BLaER1 treated with 17β-estradiol and CSF1 and Interleukin-3, amounts not matched to agents 10 nM and 100 nM (cell line): ENCODE data around the gene KCNE1.

ENCODE experiments used
- H3K27ac ChIP-seq, 11 experiments: shearing (Covaris generic); formaldehyde crosslinking; 2 replicates each; pipeline ENCODE4 v1.8.1; 2022
- H3K27me3 ChIP-seq, 11 experiments: shearing (Covaris generic); formaldehyde crosslinking; 2 replicates each; pipeline ENCODE4 v1.8.1; 2022
- H3K36me3 ChIP-seq, 11 experiments: shearing (Covaris generic); formaldehyde crosslinking; 2 replicates each; pipeline ENCODE4 v1.8.1; 2022
- H3K4me1 ChIP-seq, 10 experiments: shearing (Covaris generic); formaldehyde crosslinking; 2 replicates each; pipeline ENCODE4 v1.8.1; 2022
- H3K4me2 ChIP-seq, 11 experiments: shearing (Covaris generic); formaldehyde crosslinking; 2 replicates each; pipeline ENCODE4 v1.8.1; 2022
- H3K4me3 ChIP-seq, 10 experiments: shearing (Covaris generic); formaldehyde crosslinking; 2 replicates each; pipeline ENCODE4 v1.8.1; 2022
- H3K9ac ChIP-seq, 11 experiments: shearing (Covaris generic); formaldehyde crosslinking; 2 replicates each; pipeline ENCODE4 v1.8.1; 2022
- H3K9me3 ChIP-seq, 11 experiments: shearing (Covaris generic); formaldehyde crosslinking; replicated peaks in 1 of 11; 2 replicates each; pipeline ENCODE4 v1.8.1; 2022
- H4K20me1 ChIP-seq, 11 experiments: shearing (Covaris generic); formaldehyde crosslinking; 2 replicates each; pipeline ENCODE4 v1.8.1; 2022
- Cebpa-rat ChIP-seq, 11 experiments: shearing (Covaris generic); IDR thresholded peaks; 2 replicates each; pipeline ENCODE4 v1.8.1; 2022

The KCNE1 gene

GRCh38 chr21:34513129-34513675 lies 1.2 kb upstream of the KCNE1 start:
- no peaks in the 10 kb centered on the region for H4K20me1 ChIP-seq
- peak overlapping the region in 2 of 11 experiments; percentile 61 to 72; a peak in 2 of 22 replicates for H3K4me2 ChIP-seq
- peaks cover 0 to 15% (median 12%) of the 10 kb centered on the region in 11 experiments; a peak in 12 of 22 replicates for H3K36me3 ChIP-seq
- TF ChIP-seq Cebpa-rat (IDR thresholded peaks at IDR 0.05): no peak
- no peak overlapping the region for H3K9ac ChIP-seq
- H3K4me1 ChIP-seq: peaks cover 0 to 21% (median 5%) of the 10 kb centered on the region in 10 experiments; a peak in 11 of 20 replicates
- H3K4me3 ChIP-seq: no peak overlapping the region
- H3K27ac ChIP-seq: no peak overlapping the region
- no peaks in the 10 kb centered on the region for H3K9me3 ChIP-seq
- no peaks in the 10 kb centered on the region for H3K27me3 ChIP-seq

GRCh38 chr21:34511181-34511580 lies 829 bp downstream of the KCNE1 start:
- H3K27ac ChIP-seq: 0 out of 22 replicates have a peak overlapping the region, but pooled peaks of 1 of the 11 experiments have one; percentile 48
- H3K27me3 ChIP-seq: no peaks in the 10 kb centered on the region
- no peaks in the 10 kb centered on the region for H4K20me1 ChIP-seq
- H3K4me3 ChIP-seq: no peak overlapping the region
- peaks cover 0 to 4% (median 0%) of the 10 kb centered on the region in 11 experiments; a peak in 1 of 22 replicates for H3K36me3 ChIP-seq
- H3K9ac ChIP-seq: no peak overlapping the region
- no peaks in the 10 kb centered on the region for H3K9me3 ChIP-seq
- TF ChIP-seq Cebpa-rat (IDR thresholded peaks at IDR 0.05): no peak
- H3K4me1 ChIP-seq: peaks cover 0 to 21% (median 5%) of the 10 kb centered on the region in 10 experiments; a peak in 11 of 20 replicates
- H3K4me2 ChIP-seq: peak overlapping the region in 3 of 11 experiments; percentile 52 to 72 (median 61); a peak in 4 of 22 replicates

- no peak overlapping the region for H3K4me2 ChIP-seq
Observed at GRCh38 chr21:34510148-34511142, 1.6 kb downstream of the KCNE1 start.

GRCh38 chr21:34509151-34509550 lies 2.9 kb downstream of the KCNE1 start:
- H3K27ac ChIP-seq: no peak overlapping the region
- H3K27me3 ChIP-seq: no peaks in the 10 kb centered on the region

More at GRCh38 chr21:34510148-34511142, 1.6 kb downstream of the KCNE1 start:
- no peaks in the 10 kb centered on the region for H3K9me3 ChIP-seq
- no peak overlapping the region for H3K4me3 ChIP-seq
- peaks cover 0 to 21% (median 5%) of the 10 kb centered on the region in 10 experiments; a peak in 11 of 20 replicates for H3K4me1 ChIP-seq
- no peak for TF ChIP-seq Cebpa-rat (IDR thresholded peaks at IDR 0.05)
- no peak overlapping the region for H3K27ac ChIP-seq
- no peaks in the 10 kb centered on the region for H3K27me3 ChIP-seq
- no peaks in the 10 kb centered on the region for H4K20me1 ChIP-seq
- no peaks in the 10 kb centered on the region for H3K36me3 ChIP-seq
- no peak overlapping the region for H3K9ac ChIP-seq

GRCh38 chr21:34504595-34504994 lies 7.4 kb downstream of the KCNE1 start:
- Histone ChIP-seq H3K27ac (no peak overlapping the region), H3K9ac (no peak overlapping the region), H3K4me3 (no peak overlapping the region), H3K9me3 (peaks cover 0 to 2% (median 0%) of the 10 kb centered on the region in 11 experiments; a peak in 3 of 22 replicates), H4K20me1 (no peaks in the 10 kb centered on the region), H3K27me3 (no peaks in the 10 kb centered on the region), H3K4me1 (no peaks in the 10 kb centered on the region), H3K4me2 (no peak overlapping the region), H3K36me3 (no peaks in the 10 kb centered on the region)
- TF ChIP-seq Cebpa-rat (IDR thresholded peaks at IDR 0.05): no peak

More at GRCh38 chr21:34509151-34509550, 2.9 kb downstream of the KCNE1 start:
- no peaks in the 10 kb centered on the region for H3K9me3 ChIP-seq
- no peaks in the 10 kb centered on the region for H3K36me3 ChIP-seq
- no peak for TF ChIP-seq Cebpa-rat (IDR thresholded peaks at IDR 0.05)
- H3K4me3 ChIP-seq: no peak overlapping the region
- H4K20me1 ChIP-seq: no peaks in the 10 kb centered on the region
- H3K4me1 ChIP-seq: peaks cover 0 to 21% (median 5%) of the 10 kb centered on the region in 10 experiments; a peak in 11 of 20 replicates
- H3K9ac ChIP-seq: no peak overlapping the region
- H3K4me2 ChIP-seq: no peak overlapping the region

GRCh38 chr21:34502480-34503106 lies 9.4 kb downstream of the KCNE1 start:
- Histone ChIP-seq H3K27ac (no peak overlapping the region), H3K4me1 (no peaks in the 10 kb centered on the region), H3K4me2 (no peak overlapping the region), H3K9ac (no peak overlapping the region), H4K20me1 (no peaks in the 10 kb centered on the region), H3K36me3 (0 out of 22 replicates have a peak, but pooled peaks cover 0 to 4% (median 0%) of the 10 kb centered on the region in 11 experiments), H3K27me3 (no peaks in the 10 kb centered on the region), H3K4me3 (no peak overlapping the region), H3K9me3 (peaks cover 13 to 22% (median 19%) of the 10 kb centered on the region in 11 experiments)
- no peak for TF ChIP-seq Cebpa-rat (IDR thresholded peaks at IDR 0.05)

- no peaks in the 10 kb centered on the region for H3K27me3 ChIP-seq
- H3K36me3 ChIP-seq: 0 out of 22 replicates have a peak, but pooled peaks cover 0 to 4% (median 0%) of the 10 kb centered on the region in 11 experiments
- no peaks in the 10 kb centered on the region for H4K20me1 ChIP-seq
- H3K4me1 ChIP-seq: no peaks in the 10 kb centered on the region
- TF ChIP-seq Cebpa-rat (IDR thresholded peaks at IDR 0.05): no peak
- no peak overlapping the region for H3K4me2 ChIP-seq
- no peak overlapping the region for H3K4me3 ChIP-seq
- peaks cover 21 to 31% (median 28%) of the 10 kb centered on the region in 11 experiments for H3K9me3 ChIP-seq
- H3K9ac ChIP-seq: no peak overlapping the region
- no peak overlapping the region for H3K27ac ChIP-seq
Observed at GRCh38 chr21:34501716-34502115, 10.3 kb downstream of the KCNE1 start.

GRCh38 chr21:34500191-34500590 lies 11.8 kb downstream of the KCNE1 start:
- Histone ChIP-seq H3K4me3 (no peak overlapping the region), H3K9me3 (peaks cover 27 to 39% (median 35%) of the 10 kb centered on the region in 11 experiments), H3K27me3 (no peaks in the 10 kb centered on the region), H4K20me1 (no peaks in the 10 kb centered on the region), H3K4me2 (no peak overlapping the region), H3K27ac (no peak overlapping the region), H3K9ac (no peak overlapping the region), H3K4me1 (no peaks in the 10 kb centered on the region), H3K36me3 (0 out of 22 replicates have a peak, but pooled peaks cover 0 to 4% (median 0%) of the 10 kb centered on the region in 11 experiments)
- no peak for TF ChIP-seq Cebpa-rat (IDR thresholded peaks at IDR 0.05)
